NCI-H1436 (cell line): ENCODE results near the gene GAPVD1.
A peak's percentile ranks its signal among the peaks of the same experiment; 100 is the strongest.
"Not testable (repeated sequence)": the region's sequence is repeated elsewhere in the genome, so short reads cannot be mapped to it uniquely, and the experiment has no call there.

ENCODE experiments used
- DNase-seq: peaks from one replicate; lab custom pipeline; 2025; lab: John Stamatoyannopoulos, UW

The GAPVD1 gene

DNA sequence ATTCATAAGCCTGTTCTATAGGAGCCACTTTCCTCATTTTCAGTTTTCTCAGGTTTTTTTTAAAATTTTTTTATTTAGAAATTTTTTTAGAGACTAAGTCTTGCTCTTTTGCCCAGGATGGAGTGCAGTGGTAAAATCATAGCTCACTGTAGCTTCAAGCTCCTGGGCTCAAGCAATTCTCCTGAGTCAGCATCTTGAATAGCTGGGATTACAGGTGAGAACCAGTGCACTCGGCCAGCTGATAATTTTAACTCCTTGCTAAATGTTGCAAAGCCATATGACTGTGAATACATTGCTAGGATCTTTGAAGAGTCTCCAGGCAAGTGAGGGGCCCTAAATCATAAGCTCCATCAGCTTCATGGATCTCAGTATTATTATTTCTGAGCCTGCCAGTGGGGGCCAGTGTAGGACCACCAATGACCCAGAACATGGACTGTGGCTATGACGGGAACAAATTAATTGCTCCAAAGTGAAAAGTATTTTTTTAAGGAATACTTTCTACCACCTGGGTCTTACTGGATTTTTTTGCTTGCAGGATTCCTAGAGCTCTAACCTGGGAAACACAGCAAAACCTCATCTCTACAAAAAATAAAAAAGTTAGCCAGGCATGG, 5.7 kb upstream of the GAPVD1 start:
- DNase-seq, result no peak

DNA sequence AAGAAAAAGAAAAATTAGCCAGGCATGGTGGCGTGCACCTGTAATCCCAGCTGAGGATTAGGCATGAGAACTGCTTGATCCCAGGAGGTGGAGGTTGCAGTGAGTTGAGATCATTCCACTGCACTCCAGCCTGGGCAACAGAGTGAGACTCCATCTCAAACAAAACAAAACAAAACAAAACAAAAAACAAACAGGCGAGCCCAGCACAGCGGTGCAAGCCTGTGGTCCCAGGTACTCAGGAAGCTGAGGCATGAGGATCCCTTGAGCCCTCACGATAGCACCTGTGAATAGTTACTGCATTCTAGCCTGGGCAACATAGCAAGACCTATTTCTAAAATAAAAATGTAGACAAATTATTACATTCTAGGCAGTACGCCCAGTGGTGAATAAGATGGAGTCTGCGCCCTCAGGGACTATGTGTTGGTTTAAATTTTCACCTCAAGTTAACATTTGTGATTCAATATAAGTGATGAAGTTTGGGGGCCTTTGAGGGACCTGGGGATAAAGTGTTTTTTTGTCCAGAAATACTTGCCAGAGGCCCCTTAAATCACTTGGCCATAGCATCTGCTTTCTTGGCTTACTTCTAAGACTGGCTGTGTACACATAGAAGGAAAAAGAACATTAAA, 3.4 kb upstream of the GAPVD1 start:
- DNase-seq, result no peak

DNA sequence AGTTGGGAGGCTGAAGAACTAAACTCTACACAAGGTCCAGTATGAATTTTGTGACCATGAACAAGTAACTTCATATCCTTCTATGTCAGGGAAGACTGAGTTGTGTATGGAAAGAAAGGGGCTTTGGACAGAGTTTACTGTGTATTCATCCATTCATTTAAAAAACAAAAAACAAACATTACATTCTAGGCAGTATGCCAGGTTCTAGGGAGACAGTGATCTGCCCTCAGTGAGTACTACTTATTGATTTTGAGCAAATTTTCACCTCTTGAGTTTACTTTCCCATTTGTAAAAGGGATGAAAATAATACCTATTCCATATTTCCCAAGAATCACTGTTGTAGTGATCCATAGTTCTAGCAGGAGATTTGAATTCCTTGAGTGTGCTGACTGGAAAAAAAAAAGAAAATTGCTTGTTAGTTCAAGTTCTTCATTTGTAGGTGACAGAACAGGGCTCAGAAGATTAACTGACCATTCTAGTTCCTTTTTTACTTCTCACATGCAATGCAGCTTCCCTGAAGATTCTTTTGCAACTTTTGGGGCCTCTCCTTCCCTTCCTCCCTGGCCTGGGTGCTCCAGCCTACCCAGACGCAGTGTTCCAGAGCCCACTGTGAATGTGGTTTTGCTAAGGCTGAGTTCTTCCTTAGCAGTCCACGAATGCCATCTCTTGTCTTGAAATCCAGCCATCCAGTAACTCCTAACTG, 2.6 kb upstream of the GAPVD1 start:
- no peak for DNase-seq

DNA sequence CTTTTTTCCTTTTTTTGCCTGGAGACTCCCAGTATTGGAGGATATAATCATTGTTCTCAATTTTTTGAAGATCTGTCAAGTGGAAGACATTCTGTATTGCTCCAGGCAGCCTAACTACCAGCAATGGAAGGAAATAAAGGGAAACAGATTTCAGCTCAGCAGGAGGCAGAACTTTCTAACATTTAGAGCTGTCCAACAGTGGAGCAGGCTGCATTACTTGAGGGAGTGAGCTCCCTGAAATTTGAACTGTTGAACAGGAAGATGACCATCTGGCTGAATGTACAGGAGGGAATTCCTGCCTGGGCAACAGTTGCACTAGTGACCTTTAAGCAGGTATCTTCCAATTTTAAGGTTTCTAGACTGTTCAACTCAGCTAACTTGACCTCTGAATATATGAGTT, 1.1 kb upstream of the GAPVD1 start:
- DNase-seq, result no peak

DNA sequence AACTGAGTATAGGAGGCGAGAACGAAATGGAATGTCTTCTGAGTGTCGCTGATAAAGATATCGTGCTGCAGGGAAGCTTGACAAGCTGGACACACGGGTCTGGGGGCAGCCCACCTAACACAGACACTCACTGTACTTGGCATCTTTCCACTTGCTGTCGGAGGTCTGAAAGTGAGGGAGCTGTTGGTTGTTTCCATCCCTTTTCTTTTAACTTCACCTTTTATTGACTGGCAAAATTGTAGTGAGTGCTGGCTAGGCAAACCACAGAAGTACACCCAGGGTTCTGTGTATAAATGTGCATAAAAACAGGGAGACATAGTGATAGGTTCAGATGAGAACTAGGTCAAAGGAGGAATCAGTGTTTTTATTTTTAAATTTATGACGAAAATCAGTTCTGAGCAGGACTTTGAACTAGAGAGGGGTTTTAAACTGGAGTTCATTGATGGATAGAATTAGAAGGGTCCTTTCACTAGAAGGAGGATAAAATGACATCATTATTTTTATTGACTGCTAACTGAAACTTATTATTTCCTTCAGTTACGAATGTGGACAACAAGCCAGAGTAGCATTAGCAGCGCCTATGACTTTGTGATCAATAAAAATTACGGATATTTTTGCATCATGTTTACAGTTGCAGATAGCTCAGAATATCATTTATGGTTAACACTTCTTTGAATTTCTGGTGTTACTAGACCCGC, 817 bp downstream of the GAPVD1 start:
- no peak for DNase-seq

DNA sequence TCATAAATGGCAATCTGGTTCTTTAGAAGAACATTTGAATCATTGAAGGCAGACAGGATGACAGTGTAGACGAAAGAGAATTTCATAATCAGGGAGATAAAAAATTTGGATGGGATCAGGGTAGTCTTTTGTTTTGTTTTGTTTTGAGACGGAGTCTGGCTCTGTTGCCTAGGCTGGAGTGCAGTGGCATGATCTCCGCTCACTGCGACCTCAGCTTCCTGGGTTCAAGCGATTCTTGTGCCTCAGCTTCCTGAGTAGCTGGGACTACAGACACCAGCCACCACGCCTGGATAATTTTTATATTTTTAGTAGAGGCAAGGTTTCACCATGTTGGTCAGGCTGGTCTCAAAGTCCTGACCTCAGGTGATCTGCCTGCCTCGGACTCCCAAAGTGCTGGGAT, 2.4 kb downstream of the GAPVD1 start:
- DNase-seq, result not testable (repeated sequence)

DNA sequence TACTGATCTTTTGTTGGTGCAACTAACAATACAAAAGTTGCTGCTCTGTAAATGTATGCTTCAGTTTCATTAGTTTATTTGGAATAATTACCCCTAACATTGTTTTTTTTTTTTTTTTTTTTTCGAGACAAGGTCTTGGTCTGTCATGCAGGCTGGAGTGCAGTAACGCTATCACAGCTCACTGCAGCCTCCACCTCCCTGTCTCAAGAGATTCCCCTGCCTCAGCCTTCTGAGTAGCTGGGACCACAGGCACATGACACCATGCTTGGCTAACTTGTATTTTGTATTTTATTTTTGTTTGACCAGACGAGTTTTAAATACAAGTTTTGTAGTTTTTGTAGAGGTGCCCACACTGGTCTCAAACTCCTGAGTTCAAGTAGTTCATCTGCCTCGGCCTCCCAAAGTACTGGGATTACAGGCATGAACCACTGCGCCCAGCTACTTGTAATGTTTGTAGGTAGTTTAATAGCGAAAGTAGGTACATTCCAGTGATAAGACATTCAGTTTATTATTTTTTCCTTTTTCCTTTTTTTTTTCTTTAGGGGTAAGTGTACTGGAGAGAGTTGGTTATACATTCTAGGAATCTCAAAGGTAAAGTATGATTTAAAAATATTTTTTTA, 6.9 kb downstream of the GAPVD1 start:
- DNase-seq, result no peak

DNA sequence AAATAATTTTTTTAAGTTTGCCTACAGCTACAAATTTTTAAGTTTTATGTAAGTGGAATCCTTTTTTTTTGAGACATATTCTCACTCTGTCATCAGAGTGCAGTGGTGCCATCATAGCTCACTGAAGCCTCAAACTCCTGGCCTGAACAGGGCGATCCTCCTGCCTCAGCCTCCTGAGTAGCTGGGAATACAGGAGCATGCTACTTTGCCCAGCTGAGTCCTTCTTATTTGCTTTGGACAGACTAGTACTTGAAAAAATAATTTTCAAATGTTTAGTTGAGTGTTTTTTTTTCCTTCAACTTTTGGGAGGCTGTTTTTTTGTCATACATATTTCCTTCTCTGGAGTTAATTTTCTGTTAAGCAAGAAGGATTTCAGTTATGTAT, 7.4 kb downstream of the GAPVD1 start:
- no peak for DNase-seq

DNA sequence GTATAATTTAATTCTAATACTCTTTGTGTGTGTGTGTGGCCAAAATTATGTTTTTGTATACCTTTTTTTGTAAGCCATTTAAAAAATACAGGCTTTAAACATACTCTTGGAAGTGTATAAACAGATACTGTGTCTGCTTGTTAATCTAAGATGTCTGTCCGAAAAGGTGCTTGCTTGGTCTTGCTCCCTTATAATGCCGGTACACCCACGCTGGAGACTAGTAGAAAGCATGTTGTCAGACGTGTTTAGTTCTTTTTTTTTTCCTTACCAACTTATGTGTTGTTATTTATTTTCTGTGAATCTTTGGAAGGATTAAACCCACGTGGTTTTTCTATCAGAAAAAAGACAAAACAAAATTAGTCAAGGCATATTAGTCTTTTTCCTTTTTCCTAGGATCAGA, 9.5 kb downstream of the GAPVD1 start:
- DNase-seq, result no peak

DNA sequence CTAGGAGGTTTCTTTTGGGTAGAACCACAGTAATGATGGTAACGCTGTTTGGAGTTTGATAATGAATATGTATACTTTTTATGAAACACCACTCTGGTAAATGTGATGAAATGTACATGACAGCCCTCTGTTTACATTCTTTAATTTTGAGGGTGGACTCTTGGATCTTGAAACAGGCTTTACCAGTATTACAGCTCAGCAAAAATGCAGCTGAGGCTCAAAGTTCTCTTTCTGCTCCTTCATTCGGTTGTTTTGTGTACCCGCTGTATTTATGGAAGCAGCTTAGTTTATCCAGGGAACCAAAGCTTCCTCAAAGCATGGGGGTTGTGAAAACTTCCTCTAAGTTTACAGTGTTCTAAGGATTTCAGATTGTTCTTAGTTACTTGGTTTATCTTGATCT, 11.1 kb downstream of the GAPVD1 start:
- no peak for DNase-seq

DNA sequence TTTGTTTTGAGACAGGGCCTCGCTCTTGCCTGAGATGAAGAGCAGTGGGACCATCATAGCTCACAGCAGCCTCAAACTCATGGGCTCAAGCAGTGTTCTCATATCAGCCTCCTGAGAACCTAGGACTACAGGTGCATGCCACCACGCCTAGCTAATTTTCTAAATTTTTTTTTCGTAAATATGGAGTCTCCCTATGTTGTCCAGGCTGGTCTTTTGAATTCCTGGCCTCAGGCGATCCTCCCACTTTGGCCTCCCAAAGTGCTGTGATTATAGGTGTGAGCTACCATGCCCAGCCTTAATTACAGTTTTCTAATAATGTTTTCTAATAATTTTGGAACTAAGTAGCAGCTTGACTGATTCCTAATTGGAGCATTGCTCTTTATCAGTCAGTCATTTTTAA, 15.1 kb downstream of the GAPVD1 start:
- DNase-seq, result no peak

DNA sequence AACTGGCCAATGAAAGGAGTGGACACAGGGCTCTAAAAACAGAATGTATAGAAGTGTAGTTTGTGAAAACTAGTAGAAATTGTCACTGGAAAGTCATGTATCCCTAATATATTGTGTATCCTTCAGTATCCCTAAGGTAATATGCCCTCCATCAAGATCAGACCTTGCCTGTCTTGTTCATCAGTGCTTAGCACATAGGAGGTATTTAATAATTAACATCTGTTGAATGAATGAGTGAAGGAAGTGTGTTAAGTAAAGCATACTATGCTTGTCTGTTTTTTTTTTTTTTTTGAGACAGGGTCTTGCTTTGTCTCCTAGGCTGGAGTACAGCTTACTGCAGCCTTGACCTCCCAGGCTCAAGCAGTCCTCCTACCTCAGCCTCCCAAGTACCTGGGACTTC, 15.8 kb downstream of the GAPVD1 start:
- no peak for DNase-seq

DNA sequence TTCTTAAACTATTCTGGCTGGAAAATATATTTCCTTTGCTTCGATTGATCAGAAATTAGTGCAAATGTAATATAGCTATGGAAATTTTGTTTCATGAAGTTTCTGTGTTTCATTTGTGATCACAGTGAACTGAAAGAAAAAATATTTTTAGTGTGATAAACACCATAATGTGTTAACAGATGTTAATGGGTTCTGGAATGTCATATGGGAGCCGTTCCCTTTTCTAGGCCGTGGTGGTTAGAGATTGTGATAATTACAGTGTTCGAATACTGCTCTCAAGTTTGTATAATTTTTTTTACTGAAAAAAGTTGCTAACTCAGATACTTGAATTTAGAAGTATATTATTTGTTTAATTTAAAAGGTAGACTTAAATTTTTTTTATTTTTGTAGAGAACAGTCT, 19.3 kb downstream of the GAPVD1 start:
- no peak for DNase-seq

DNA sequence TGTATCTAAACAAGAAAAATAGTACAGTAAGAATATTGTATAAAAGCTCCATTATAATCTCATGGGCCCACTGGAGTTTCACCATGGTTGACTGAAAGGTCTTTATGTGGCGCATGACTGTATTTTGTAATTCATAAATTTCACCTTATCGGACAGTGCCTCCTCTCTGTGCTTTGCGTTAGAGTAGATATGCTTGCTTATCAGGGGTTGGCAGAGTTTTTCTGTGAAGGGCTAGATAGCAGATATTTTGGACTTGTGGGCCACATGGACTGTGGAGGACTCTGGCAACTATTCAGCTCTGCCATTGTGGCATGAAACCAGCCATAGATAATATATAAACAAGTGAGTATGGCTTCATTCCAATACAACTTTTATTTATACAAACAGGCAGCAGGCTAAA, 23.2 kb downstream of the GAPVD1 start:
- no peak for DNase-seq

DNA sequence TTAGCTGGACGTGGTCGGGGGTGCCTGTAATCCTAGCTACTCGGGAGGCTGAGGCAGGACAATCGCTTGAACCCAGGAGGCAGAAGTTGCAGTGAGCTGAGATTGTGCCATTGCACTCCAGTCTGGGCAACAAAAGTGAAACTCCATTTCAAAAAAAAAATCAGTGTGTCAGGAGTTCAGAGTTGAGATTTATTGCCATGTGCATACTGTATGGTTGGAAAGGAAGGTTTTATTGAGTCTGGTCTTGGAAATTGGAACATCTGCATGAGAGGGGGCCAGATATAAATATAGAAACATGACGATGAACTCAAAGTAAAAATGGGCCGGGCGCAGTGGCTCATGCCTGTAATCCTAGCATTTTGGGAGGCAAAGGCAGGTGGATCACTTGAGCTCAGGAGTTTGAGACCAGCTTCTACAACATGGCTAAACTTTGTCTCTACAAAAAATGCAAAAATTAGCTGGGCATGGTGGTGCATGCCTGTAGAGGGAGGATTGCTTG, 25.4 kb downstream of the GAPVD1 start:
- not testable (repeated sequence) for DNase-seq

DNA sequence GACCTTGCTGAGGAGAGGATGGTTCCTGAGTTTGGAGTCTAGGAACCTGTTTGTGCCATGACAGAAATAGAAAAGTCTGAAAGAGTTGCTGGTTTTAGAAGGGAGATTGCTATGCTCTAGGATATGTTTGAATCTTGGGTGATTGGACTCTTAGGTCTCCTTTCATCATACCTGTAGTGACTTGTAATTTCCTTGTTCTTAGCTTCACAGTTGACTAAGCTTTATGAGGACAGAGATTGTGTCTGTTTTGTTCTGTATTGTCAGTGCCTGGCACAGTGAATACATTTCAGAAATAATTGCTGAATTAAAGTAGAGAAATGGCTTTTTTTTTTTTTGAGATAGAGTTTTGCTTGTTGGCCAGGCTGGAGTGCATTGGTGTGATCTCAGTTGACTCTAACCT, 31.5 kb downstream of the GAPVD1 start:
- no peak for DNase-seq

DNA sequence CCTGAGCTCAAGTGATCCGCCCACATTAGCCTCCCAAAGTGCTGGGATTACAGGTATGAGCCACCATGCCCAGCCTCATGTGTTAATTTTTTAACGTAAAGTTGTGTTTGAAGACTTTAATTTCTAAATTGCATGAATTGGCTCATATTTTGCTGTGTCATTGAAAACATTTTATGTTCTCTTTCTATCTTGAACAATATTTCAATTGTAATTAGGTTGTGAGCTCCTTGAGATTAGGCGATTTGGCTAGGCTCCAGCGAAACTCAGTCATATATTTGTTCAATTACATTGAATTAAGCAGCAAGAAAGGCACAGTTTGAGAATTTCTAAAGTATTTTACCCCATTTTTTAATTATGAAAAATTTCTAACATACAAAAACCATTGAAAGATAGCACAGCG, 34.0 kb downstream of the GAPVD1 start:
- DNase-seq, result no peak

DNA sequence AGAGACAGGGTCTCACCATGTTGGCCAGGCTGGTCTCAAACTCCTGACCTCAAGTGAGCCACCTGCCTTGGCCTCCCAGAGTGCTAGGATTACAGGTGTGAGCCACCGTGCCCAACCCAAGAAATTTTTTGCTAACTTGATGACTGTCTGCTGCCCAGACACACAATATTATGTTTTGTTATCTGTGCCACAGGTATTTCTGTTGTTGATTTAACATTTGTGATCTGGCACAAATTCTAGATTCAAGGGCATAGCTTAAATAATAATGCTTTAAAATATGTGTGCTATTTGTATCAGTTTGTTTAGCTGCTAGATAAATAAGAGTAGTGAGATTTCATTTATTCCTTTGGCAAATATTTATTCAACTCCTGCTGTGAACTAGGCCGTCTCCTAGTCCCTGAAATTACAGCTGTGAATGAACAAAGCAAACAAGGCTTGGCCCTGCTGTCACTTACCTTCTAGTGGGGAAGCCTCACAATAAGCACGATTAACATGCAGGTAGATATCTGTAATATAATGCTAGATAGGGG, 35.3 kb downstream of the GAPVD1 start:
- DNase-seq, result peak; percentile 57

DNA sequence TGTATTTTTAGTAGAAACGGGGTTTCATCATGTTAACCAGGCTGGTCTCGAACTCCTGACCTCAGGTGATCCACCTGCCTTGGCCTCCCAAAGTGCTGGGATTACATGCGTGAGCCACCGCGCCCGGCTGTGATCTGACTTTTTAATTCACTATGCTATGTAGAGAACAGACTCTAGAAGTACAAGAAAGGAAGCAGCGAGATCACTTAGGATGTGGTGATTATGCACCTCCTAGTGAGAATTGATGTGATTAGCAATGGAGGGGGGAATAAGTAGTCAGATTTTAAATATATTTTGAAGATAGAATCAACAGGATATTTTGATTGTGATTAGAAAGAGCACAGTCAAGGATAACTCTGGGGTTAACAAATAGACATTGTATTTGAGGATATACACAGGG, 36.3 kb downstream of the GAPVD1 start:
- DNase-seq, result no peak

DNA sequence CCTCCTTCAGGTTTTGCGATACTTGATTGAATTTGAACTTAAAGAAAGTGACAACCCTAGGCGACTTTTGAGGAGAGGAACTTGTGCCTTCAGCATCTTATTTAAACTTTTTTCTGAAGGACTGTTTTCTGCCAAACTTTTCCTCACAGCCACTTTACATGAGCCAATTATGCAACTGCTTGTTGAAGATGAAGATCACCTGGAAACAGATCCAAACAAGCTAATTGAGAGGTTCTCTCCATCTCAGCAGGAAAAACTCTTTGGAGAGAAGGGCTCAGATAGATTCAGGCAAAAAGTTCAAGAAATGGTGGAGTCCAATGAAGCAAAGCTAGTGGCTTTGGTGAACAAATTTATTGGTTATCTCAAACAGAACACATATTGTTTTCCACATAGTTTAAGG, 40.6 kb downstream of the GAPVD1 start:
- no peak for DNase-seq

DNA sequence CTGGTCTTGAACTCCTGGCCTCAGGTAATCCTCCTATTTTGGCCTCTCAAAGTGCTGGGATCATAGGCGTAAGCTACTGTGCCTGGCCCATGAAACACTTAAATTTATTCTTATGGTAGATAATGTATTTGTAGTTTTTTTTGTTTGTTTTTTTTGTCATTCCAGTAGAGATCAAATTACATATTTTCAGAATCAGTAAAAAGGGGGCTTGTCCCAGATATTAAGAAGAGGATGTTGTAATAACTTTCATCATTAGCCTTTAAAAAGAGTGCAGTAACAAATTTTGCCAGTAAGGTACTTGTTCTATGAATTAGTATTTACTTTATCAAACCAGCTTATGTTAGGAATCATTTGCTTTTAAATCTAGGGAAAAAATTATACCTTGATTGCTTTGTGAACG, 42.6 kb downstream of the GAPVD1 start:
- DNase-seq, result no peak

DNA sequence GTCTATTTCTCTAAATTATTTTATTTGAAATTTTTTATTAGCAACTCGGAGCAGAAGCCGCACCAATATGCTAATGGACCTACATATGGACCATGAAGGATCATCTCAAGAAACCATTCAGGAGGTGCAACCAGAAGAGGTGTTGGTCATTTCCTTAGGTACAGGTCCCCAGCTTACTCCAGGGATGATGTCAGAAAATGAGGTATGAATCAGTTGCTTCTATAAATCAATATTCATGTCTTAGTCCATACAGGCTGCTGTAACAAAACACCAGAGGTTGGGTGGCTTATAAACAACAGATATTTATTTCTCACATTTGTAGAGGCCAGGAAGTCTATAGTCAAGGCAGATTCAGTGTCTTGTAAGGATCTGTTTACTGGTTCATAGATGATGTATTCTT, 50.8 kb downstream of the GAPVD1 start:
- DNase-seq, result no peak
